SK-N-SH treated with all-trans-retinoic acid at 6 μM for 48 hours (cell line): ENCODE measurements around the gene CLMN.

Source experiments
- CSDC2 ChIP-seq: fragments of 250-450 bp; sonication (Bioruptor Pico); IDR thresholded peaks from 2 replicates; pipeline ENCODE4 v1.5.0; 2020; ENCODE audit warnings: mild to moderate bottlenecking, moderate library complexity
- GLIS3 ChIP-seq: fragments of 250-450 bp; sonication (Bioruptor Pico); IDR thresholded peaks from 2 replicates; pipeline ENCODE4 v1.5.0; 2020; ENCODE audit warnings: mild to moderate bottlenecking, moderate library complexity
- RARB ChIP-seq: fragments of 250-450 bp; sonication (Bioruptor Pico); IDR thresholded peaks from 2 replicates; pipeline ENCODE4 v1.8.0; 2021; ENCODE audit warnings: mild to moderate bottlenecking, moderate library complexity
- TCF4 ChIP-seq: fragments of 250-450 bp; sonication (Bioruptor Pico); IDR thresholded peaks from 2 replicates; pipeline ENCODE4 v1.8.0; 2021; ENCODE audit warnings: mild to moderate bottlenecking, moderate library complexity, borderline replicate concordance
- ZFP30 ChIP-seq: fragments of 450-650 bp; formaldehyde crosslinking; IDR thresholded peaks from 2 replicates; pipeline ENCODE4 v1.5.0; 2022; ENCODE audit warnings: mild to moderate bottlenecking, moderate library complexity
- TF ChIP-seq, protein P1 (sequence below): fragments of 250-450 bp; sonication (Bioruptor Pico); IDR thresholded peaks from 2 replicates; pipeline ENCODE4 v1.8.0; 2021; ENCODE audit warnings: low read depth, mild to moderate bottlenecking, moderate library complexity, borderline replicate concordance

GRCh38 chr14:95237958-95238340 lies 81.8 kb downstream of the CLMN start:
- TF ChIP-seq RARB (CRISPR knock-in tag) (no peak), GLIS3 (no peak), CSDC2 (CRISPR knock-in tag) (no peak), ZFP30 (CRISPR knock-in tag) (no peak), TCF4 (CRISPR knock-in tag) (no peak)
- TF ChIP-seq, protein P1, sequence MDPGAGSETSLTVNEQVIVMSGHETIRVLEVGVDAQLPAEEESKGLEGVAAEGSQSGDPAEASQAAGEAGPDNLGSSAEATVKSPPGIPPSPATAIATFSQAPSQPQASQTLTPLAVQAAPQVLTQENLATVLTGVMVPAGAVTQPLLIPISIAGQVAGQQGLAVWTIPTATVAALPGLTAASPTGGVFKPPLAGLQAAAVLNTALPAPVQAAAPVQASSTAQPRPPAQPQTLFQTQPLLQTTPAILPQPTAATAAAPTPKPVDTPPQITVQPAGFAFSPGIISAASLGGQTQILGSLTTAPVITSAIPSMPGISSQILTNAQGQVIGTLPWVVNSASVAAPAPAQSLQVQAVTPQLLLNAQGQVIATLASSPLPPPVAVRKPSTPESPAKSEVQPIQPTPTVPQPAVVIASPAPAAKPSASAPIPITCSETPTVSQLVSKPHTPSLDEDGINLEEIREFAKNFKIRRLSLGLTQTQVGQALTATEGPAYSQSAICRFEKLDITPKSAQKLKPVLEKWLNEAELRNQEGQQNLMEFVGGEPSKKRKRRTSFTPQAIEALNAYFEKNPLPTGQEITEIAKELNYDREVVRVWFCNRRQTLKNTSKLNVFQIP (CRISPR knock-in tag): no peak
